ENCODE measurements around the gene AHCYL2.

DNA sequence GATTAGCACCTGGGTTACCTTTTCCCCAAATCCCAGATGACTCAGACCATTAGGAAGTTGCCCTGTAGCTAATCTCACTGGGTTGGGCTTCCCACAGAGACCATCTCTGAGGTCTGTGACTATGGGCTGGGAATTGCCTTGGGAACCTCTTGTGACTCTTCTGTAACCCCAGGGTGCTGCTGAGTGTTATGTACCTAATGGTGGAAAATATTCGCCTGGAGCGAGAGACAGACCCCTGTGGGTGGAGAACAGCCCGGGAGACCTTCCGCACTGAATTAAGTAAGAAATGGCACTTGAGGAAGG, 229.4 kb downstream of the AHCYL2 start:
- TF ChIP-seq EZH2 (IDR thresholded peaks at IDR 0.05; ENCODE audit: borderline replicate concordance, low read length), result no peak
- TF ChIP-seq, protein P1, sequence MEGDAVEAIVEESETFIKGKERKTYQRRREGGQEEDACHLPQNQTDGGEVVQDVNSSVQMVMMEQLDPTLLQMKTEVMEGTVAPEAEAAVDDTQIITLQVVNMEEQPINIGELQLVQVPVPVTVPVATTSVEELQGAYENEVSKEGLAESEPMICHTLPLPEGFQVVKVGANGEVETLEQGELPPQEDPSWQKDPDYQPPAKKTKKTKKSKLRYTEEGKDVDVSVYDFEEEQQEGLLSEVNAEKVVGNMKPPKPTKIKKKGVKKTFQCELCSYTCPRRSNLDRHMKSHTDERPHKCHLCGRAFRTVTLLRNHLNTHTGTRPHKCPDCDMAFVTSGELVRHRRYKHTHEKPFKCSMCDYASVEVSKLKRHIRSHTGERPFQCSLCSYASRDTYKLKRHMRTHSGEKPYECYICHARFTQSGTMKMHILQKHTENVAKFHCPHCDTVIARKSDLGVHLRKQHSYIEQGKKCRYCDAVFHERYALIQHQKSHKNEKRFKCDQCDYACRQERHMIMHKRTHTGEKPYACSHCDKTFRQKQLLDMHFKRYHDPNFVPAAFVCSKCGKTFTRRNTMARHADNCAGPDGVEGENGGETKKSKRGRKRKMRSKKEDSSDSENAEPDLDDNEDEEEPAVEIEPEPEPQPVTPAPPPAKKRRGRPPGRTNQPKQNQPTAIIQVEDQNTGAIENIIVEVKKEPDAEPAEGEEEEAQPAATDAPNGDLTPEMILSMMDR (conservative IDR thresholded peaks at IDR 0.05 in 1 of 2, IDR thresholded peaks at IDR 0.05 in 1 of 2; ENCODE audit: extremely low read depth in 1 of 2, insufficient read depth in 1 of 2, low read depth in 1 of 2, low read length in 2 of 2), result no peak
